Measurements from ENCODE around the gene ARRDC3. TPM values are rescaled to one million over a fixed set of nuclear protein-coding genes. Genes with fewer than 3 reads are reported as not detected.
A peak's percentile ranks its signal among the peaks of the same experiment; 100 is the strongest.

The ARRDC3 gene
- total and polyA plus RNA-seq, 9 of the 15 experiments (the other 6 are each of a cell fraction or from before 2014, with no cell fraction given): 15.3 to 58.1 (median 39.4) TPM

DNA sequence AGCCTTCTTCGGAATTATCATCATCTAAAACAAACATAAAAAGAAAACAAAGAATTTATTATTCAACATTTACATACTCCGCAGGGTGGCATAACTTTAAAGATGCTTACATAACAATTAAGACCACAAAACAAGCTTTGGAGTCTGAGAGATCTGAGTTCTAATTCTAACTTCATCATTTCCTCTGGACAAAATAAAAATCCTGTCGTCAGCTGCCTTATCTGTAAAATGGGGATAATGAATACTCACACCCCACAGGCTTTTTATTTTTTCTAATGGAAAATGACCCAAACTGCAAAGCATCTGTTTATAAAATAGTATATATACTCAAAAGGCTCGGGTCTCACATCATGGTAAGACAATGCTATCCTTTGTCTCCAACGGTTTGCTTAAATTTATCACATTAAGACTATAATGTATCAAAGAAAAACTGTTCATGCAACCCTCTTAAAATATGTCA lies 4.3 kb downstream of the ARRDC3 start:
- no peak for ATAC-seq
- Histone ChIP-seq H3K4me1 (replicated peaks in 1 of 2; ENCODE audit: control insufficient read depth in 2 of 2, insufficient read depth in 2 of 2, low read length in 2 of 2) (no peaks in the 10 kb centered on the region; a peak in 1 of 5 replicates), H3K4me2 (ENCODE audit: insufficient read depth, low read length) (peak overlapping the region; percentile 48), H3K79me2 (ENCODE audit: control insufficient read depth, insufficient read depth, low read length) (peaks cover 92% of the 10 kb centered on the region), H3K9me3 (replicated peaks; ENCODE audit: control insufficient read depth, insufficient read depth, low read depth, low read length) (no peaks in the 10 kb centered on the region), H3K27me3 (ENCODE audit: control insufficient read depth in 2 of 2, insufficient read depth in 2 of 2, low read length in 2 of 2) (no peaks in the 10 kb centered on the region), H4K20me1 (replicated peaks; ENCODE audit: control insufficient read depth, insufficient read depth, low read length) (0 out of 2 replicates have a peak, but pooled peaks cover 3% of the 10 kb centered on the region), H3K27ac (ENCODE audit: extremely low read depth, low read depth, low read length) (peak overlapping the region; percentile 96; the same call in 2 of the 3 replicates), H3K9me1 (ENCODE audit: control insufficient read depth, insufficient read depth, low read length) (no peaks in the 10 kb centered on the region), H3K36me3 (ENCODE audit: control insufficient read depth, insufficient read depth, low read length) (peaks cover 55% of the 10 kb centered on the region), H3K4me3 (peak overlapping the region; percentile 60), H3K9ac (ENCODE audit: insufficient read depth in 1 of 2, low read depth in 2 of 2, low read length in 2 of 2) (peak overlapping the region in 1 of 2 experiments; percentile 99; a peak in 2 of 4 replicates), H2AFZ (ENCODE audit: low read depth, low read length) (no peak overlapping the region)
- whole genome bisulfite sequencing (ENCODE audit: insufficient coverage, low coverage, missing lambda C conversion rate): 1% methylated on average over 5 of the region's 5 CpGs
- in situ Hi-C loops (cut with MboI): no loop called here
- peak in 1 of 4 experiments; percentile 23 for DNase-seq (ENCODE audit: extremely low read depth in 1 of 4, low spot score in 3 of 4)
- ChIA-PET CTCF (ENCODE audit: low intra/inter-chr PET ratio) (no interaction called here), POLR2A (interaction anchor here (1.1 to 1.7 kb wide), 5 partner anchors 8 to 514 kb away, joined by 3 to 7 read pairs (median 3); no protein-coding TSS in a partner anchor)
- BruUV-seq (replicated peaks): no TSS peak
- intact Hi-C loops (cut with micrococcal nuclease): no loop called here
- FAIRE-seq: no peak
- TF ChIP-seq RCOR1 (IDR thresholded peaks at IDR 0.05; ENCODE audit: borderline replicate concordance in 1 of 2, low read depth in 2 of 2, low read length in 2 of 2) (0 out of 4 replicates have a peak, but pooled peaks of 1 of the 2 experiments have one; percentile 32), POLR2G (IDR thresholded peaks at IDR 0.05; ENCODE audit: low read depth, low read length) (0 out of 2 replicates have a peak, but pooled peaks have one; percentile 41), RBM22 (IDR thresholded peaks at IDR 0.05; ENCODE audit: low read depth, low read length, poor library complexity, severe bottlenecking) (peak; percentile 54), ETS2 (tag; IDR thresholded peaks at IDR 0.05; ENCODE audit: borderline replicate concordance, poor library complexity, severe bottlenecking) (no peak), EHMT2 (IDR thresholded peaks at IDR 0.05) (no peak), TCF3 (CRISPR knock-in tag; IDR thresholded peaks at IDR 0.05) (no peak), RFX7 (CRISPR knock-in tag; IDR thresholded peaks at IDR 0.05) (no peak), HDAC3 (IDR thresholded peaks at IDR 0.05; ENCODE audit: borderline replicate concordance, partially characterized antibody) (no peak), ARHGAP35 (IDR thresholded peaks at IDR 0.05; ENCODE audit: partially characterized antibody) (no peak), RBM25 (IDR thresholded peaks at IDR 0.05; ENCODE audit: low read depth, low read length, severe bottlenecking) (peak; percentile 90), TBL1XR1 (IDR thresholded peaks at IDR 0.05; ENCODE audit: low read length in 2 of 2) (0 out of 4 replicates have a peak, but pooled peaks of 1 of the 2 experiments have one; percentile 10), POLR2AphosphoS5 (IDR thresholded peaks at IDR 0.05; ENCODE audit: control insufficient read depth, insufficient read depth, low read depth, low read length) (0 out of 2 replicates have a peak, but pooled peaks have one; percentile 28), XRCC3 (IDR thresholded peaks at IDR 0.05) (no peak), SLC30A9 (CRISPR knock-in tag; IDR thresholded peaks at IDR 0.05) (no peak), ILF3 (IDR thresholded peaks at IDR 0.05; ENCODE audit: borderline replicate concordance) (no peak), BCOR (IDR thresholded peaks at IDR 0.05) (peak; percentile 43; the same call in 1 of the 2 replicates), RBFOX2 (IDR thresholded peaks at IDR 0.05; ENCODE audit: low read depth, low read length) (peak; percentile 9; the same call in 1 of the 2 replicates)
- TF ChIP-seq, protein P1, sequence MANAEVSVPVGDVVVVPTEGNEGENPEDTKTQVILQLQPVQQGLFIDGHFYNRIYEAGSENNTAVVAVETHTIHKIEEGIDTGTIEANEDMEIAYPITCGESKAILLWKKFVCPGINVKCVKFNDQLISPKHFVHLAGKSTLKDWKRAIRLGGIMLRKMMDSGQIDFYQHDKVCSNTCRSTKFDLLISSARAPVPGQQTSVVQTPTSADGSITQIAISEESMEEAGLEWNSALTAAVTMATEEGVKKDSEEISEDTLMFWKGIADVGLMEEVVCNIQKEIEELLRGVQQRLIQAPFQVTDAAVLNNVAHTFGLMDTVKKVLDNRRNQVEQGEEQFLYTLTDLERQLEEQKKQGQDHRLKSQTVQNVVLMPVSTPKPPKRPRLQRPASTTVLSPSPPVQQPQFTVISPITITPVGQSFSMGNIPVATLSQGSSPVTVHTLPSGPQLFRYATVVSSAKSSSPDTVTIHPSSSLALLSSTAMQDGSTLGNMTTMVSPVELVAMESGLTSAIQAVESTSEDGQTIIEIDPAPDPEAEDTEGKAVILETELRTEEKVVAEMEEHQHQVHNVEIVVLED (CRISPR knock-in tag; IDR thresholded peaks at IDR 0.05): no peak
- TF ChIP-seq, protein P2, sequence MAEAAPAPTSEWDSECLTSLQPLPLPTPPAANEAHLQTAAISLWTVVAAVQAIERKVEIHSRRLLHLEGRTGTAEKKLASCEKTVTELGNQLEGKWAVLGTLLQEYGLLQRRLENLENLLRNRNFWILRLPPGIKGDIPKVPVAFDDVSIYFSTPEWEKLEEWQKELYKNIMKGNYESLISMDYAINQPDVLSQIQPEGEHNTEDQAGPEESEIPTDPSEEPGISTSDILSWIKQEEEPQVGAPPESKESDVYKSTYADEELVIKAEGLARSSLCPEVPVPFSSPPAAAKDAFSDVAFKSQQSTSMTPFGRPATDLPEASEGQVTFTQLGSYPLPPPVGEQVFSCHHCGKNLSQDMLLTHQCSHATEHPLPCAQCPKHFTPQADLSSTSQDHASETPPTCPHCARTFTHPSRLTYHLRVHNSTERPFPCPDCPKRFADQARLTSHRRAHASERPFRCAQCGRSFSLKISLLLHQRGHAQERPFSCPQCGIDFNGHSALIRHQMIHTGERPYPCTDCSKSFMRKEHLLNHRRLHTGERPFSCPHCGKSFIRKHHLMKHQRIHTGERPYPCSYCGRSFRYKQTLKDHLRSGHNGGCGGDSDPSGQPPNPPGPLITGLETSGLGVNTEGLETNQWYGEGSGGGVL (CRISPR knock-in tag; IDR thresholded peaks at IDR 0.05): no peak
